Midbrain (tissue), 1 donor: Measurements from ENCODE around the gene YKT6.

ENCODE experiments used
- DNase-seq: peaks from one replicate; lab custom pipeline; 2025; lab: John Stamatoyannopoulos, UW

YKT6 gene

GRCh38 chr7:44218418-44219201, 17.8 kb downstream of the YKT6 start:
- DNase-seq = no peak

GRCh38 chr7:44219371-44220045, 18.7 kb downstream of the YKT6 start:
- DNase-seq = no peak

- no peak for DNase-seq
These were observed 19.2 kb downstream of the YKT6 start for GRCh38 chr7:44220046-44220357.

DNA sequence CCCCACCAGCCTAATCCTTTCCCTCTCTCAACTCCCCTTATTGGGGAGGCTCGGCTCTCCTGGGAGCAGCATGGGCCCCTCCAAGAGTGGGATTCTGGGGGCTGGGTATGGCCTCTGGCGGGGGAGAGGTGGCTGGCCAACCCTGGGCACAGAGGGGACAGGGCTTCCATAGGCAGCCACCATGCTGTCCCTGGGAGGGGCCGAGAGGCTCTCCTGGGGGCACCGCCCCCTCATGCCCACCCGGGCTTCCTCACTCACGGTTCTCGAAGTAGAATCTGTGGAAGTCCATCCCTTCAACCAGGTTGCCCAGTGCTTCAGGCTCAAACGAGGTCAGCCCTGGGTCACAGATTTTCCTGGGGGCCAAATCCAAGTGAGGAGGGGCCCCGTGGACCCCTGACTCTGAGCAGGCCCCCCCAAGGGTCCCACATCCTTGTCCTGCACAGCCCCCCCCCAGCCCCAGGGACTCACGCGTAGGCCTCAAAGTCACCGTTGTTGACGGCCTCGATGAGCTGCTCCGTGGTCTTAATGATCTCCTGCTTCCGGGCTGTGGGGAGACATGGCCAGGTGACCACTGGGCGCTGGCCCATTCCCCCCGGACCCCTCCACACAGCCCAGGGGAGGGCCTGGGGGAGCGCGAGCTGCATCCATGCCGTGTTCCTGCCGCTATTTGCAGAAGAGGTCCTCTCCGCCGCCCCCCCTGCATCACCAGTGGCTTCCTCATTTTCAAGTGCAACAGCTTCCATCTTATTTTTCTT, 19.8 kb downstream of the YKT6 start:
- DNase-seq = no peak

GRCh38 chr7:44221231-44221791, 20.5 kb downstream of the YKT6 start:
- no peak for DNase-seq

- no peak for DNase-seq
These were observed 21.3 kb downstream of the YKT6 start for GRCh38 chr7:44222074-44222473.

DNA sequence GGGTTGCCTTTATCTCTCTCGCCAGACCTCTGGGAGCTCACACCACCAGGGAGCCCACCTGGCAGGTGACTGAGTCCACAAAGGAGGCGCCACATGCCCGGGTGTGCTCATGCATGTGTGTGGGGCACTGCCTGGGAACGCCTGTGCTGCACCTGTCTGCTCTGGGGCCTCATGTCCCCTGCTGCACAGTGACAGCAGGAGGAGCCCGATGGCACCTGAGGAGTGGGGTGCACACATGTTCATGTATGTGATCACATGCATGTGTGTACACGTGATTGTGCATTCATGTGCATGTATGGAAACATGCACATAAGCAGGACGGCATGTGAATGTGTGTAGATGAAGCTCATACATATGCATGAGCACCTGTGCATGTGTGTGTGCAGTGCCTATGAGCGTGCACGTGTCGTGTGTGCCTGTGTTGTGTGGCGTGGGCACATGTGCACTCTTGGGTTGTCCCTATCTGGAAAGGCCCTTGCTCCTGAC, 22.0 kb downstream of the YKT6 start:
- DNase-seq = no peak

GRCh38 chr7:44223362-44224079, 22.7 kb downstream of the YKT6 start:
- DNase-seq = no peak

GRCh38 chr7:44224080-44224973, 23.5 kb downstream of the YKT6 start:
- no peak for DNase-seq

DNA sequence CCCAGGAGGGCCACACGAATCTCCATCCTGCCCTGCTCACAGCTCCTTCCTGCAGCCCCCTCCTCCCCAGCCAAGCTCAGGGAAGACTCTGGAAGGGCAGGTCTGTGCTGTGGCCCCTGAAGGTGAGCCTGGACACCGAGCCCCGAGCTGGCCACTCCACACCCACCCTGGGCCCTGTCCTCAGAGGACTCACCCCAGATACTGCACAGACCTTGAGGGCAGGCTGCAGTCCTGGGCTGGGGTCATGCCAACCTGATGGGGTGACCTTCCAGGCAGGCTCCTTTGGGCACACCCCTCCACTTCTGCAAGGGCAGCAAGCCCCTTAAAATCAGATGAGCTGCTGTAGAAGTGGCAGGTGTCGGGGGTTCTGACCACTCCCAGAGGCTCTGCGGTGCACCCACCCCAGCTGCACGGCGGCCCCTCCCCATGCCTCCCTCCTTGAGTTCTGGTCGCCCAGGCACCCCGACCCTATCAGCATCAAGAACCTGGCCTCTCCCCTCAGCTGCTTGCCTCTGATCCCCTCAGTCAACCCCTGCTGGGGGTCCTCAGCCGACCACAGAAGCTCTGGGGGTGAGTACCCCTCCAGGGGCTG, 24.3 kb downstream of the YKT6 start:
- no peak for DNase-seq

- no peak for DNase-seq
These were observed 25.0 kb downstream of the YKT6 start for GRCh38 chr7:44225566-44226395.

DNA sequence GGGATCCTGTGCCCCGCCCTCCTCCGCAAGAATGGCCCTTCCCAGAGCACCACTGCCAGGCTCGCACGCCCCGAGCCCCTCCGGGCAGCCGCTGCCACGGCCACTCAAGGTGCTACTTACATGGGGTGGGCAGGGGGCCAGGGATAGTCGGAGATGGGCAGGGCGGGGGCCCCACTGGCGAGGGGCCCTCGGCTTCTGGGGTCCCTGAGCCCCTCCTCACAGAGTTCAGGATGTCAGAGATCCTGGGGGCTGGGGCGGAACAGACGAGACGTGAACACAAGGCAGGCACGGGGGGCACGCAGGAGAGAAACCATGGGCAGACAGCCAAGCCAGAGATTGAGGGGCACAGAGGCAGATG, 25.6 kb downstream of the YKT6 start:
- no peak for DNase-seq

DNA sequence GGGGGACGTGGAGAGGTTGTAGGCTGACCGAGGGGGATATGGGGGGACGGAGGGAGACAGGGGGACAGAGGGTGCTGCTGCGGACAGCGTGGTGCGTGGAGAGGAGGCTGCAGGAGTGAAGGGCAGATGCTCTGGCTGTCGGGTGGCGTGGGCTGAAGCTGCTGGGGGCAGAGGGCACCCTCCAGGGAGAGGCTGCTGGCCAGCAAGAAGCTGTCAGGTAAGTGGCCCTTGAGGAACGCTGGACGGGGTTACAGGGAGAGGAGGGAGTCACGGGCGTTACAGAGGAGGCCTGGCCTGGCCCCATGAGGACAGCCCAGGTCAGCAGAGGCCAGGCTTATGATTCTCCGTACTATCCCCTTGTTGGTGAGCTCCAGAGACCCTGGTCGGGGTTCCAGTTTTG, 27.1 kb downstream of the YKT6 start:
- no peak for DNase-seq

DNA sequence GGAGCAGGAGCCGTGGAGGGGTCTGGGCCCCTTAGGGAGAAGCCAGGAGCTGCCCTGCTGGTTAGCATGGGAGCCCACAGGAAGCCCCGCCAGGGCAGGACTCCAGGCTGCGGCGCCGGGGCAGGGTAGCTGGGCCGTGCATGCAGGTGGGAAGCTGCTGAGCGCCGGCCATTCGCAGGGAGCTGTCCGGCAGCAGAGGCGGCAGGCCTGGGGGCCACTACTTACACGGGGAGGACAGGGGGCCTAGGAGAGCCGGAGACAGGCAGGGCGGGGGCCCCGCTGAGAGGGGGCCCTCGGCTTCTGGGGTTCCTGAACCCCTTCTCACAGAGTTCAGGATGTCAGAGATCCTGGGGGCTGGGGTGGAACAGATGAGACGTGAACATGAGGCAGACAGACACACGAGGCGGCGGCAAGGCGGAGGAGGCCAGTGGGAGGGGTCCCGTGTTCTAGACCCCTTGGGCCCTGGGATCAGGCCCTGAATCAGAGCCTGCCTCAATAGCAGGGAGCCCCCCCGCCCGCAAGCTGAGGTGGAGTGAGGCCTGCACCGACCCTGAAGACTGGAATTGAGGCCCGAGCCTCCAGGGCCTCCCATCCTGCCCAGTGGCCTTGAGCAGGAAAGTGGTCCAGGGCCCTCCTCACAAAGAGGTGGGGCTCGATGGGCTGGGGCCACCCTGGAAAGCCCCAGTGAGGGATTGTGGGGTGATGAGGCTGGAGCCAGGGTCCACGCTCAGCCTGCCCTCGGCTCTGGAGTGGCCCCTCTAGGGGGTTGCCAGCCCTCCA, 28.0 kb downstream of the YKT6 start:
- no peak for DNase-seq

DNA sequence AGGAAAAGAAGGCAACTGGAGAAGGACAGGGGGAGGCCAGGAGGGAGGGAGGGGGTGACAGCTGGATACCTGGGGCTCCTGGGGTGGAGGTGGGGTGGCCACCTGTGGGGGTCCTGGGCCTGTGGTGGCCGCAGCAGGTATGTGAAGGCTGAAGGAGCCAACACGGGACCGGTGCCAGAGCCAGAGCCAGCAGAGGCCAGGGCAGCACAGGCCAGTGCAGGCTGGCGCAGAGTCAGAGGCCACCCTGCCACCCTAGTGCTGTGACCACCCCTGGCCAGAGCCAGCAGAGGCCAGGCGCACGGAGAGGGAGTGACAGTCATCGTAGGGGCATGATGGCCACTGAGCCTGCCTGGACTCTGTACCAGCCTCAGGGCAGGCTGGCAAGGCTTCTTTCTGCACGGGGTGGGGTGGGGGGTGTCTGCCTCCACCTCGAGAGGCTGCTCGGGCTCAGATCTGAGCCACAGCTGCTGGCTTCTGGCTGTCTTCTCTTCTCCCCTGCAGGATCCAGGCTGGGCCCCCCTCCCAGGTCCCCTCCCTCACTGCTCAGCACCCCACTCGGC, 28.8 kb downstream of the YKT6 start:
- DNase-seq = no peak

DNA sequence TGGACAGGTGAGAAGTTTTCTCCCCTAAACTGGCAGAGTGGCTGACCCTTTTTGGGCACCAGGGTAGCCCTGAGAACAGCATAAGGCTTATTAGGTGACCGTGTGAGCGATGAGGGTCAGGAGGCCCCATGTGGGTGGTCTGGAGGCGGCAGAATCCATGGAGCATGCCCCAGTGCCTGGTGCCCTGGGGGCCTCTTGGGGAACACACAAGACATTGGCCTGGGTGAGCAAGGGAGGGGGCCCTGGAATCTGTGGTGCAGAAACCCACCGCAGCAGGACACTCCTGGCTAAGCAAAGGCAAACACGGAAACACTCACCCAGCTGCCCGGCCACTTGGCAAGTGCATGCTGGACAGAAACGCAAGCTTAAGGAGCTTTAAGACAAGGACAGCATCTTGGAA, 29.5 kb downstream of the YKT6 start:
- DNase-seq = no peak

GRCh38 chr7:44231088-44231487, 30.3 kb downstream of the YKT6 start:
- DNase-seq = no peak

DNA sequence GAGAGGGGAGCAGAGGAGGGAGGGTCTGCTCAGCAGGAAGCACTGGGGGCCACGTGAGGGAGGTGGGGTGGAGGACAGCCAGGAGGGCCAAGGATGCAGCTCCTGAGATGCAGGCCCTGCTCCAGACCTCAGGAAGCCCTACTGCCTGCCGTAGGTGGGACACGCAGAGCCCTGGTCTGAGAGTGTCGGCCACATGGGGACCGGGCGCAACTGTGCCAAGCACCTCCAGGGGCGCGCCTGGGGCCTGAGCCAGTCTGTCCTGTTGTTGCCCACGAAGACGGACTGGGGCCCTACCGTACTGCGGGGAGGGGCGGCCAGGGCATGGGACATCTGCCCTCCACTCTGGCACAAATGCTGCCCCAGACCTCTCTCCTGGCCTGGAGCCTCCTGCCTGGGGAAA, 31.6 kb downstream of the YKT6 start:
- no peak for DNase-seq
